HG02759 (cell line): ENCODE data around the gene TCF4.

ENCODE experiments used
- ATAC-seq: cut with Tn5 transposase; IDR thresholded peaks from one replicate; pipeline ENCODE4 v1.9.1; 2021; ENCODE audit warnings: mild to moderate bottlenecking, moderate library complexity; ENCODE audit not compliant: unreplicated experiment

TCF4 gene

GRCh38 chr18:55447672-55448018 is 140.3 kb downstream of the TCF4 start:
- no peak for ATAC-seq

GRCh38 chr18:55446996-55447671 is 140.9 kb downstream of the TCF4 start:
- ATAC-seq, result no peak

GRCh38 chr18:55444536-55444935 is 143.5 kb downstream of the TCF4 start:
- ATAC-seq, result no peak

GRCh38 chr18:55443776-55444175 is 144.2 kb downstream of the TCF4 start:
- no peak for ATAC-seq

DNA sequence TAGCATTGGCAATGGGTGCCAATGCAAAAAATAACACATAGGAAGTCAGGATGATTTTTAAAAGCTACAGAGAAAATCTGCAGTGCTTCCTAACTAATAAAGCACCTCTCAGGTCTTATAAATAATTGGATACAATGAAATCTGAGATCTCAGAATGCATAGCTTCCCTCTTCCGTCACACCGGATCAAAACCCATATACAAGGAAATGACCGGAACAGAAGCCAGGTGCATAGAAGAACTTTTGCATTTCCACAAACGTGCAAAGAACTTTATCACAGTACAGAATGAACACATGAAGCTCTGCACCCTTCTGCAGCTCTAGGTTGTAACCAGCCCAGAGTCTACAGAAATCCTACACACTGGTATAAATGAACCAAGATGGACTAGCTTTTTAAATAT is 145.4 kb downstream of the TCF4 start:
- ATAC-seq, result no peak

GRCh38 chr18:55440988-55441387 is 147.0 kb downstream of the TCF4 start:
- no peak for ATAC-seq

DNA sequence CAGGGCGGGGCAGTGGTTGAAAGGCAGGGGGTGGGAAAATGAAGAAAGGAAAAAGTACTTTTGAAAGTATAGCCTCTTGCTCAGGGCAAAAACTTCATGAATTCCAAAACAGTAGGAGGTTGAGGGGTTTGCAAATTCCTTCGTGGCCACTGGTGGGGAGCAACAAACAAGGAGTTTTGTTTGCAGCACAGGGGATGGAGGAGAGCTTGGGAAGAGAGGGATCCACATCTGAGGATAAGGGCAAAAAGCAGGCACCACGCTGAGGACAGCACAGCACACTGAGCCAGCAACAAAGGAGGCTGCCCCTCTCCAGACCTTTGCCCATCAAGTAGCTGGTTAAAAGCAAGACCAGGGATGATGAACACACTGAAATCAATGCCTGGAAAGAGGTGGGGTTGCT is 148.9 kb downstream of the TCF4 start:
- no peak for ATAC-seq

DNA sequence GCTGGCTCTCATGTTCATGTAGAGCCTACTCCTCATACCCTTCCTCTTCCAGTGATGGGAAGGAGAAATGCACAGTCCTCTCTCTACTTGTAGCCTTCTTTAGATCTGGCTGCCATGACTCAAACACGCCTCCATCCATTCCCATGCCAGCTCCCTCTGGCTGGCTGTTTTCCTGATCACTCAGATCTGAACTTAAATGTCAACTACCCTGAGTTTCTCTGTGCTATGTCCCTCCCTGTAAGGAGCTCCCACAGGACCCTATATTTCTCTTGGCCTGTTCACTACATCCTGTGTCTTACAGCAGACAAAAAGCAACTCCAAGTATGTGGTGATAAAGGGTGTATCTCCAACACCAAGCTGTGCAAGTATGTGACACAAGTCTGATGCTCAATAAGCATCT is 152.4 kb downstream of the TCF4 start:
- ATAC-seq, result no peak

DNA sequence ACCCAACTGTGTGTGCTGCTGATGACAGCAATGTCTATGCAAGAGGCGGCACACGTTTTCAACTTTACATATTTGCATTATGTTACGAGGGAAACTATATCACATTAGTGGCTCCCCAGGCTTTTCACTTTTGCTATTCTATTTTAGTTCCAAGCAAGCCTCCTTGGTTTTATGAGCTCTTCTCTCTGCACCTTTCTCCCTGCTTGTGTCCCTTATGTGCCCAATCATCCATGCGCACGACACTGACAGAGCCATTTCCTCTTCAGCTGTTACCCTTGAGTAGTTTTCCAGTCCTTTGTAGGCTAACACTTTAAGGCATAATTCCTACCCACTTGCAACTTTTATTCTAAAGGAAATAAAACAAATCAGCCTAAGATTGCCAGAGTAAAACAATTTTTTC is 154.3 kb downstream of the TCF4 start:
- no peak for ATAC-seq

- no peak for ATAC-seq
Observed at GRCh38 chr18:55433140-55433539, 154.9 kb downstream of the TCF4 start.

DNA sequence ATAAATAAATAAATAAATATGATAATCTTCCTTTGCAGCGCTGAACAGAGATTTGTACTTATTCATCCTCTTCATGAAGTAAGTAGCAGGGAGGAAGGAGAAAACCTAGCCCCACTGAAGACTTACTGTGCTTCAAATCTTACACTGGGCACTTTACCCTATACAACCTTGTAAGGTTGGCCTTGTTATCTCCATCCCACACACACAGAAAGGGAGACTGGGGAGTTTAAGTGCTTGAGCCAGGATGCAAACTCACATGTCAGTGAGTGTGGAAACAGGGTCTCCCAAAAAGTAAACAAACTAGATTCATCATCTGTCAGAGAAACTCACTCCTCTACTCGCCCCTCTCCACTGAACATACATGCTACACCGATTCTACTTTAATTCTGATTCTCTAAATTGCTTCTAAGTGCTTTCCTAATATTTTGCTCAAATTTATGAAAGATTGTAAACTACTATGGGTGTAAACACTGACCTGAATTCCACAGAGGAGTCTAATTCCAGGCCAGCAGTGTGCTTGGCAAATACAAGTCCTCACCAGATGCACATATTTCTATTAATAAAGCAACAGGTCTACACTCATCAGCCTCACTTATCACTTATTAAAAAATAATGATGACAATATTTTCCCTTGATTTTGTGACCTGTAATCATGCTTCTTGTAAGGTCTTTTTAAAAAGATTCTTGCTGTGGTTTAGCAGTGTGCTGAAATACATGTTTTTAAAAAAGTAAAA is 155.5 kb downstream of the TCF4 start:
- ATAC-seq, result no peak

- no peak for ATAC-seq
Observed at GRCh38 chr18:55430026-55430425, 158.0 kb downstream of the TCF4 start.

- no peak for ATAC-seq
Observed at GRCh38 chr18:55427951-55428350, 160.0 kb downstream of the TCF4 start.

DNA sequence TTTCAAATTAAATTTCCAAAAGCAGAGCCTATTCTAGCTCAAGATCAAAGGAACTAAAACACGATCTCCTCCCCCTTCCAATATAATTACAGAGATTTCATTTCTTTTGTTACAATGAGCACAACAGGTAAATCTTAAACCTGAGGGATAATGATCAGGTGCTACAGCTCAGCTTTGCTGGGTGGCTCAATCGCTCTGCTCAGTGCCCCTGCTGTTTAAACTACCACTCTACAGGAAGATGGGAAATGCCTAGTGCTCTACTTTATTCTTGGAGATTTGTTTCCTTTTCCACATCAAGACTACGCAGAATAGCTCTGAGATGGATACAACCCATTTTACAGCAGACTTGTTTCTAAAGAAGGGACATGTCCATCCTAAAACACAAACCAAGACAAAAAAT is 162.3 kb downstream of the TCF4 start:
- no peak for ATAC-seq

DNA sequence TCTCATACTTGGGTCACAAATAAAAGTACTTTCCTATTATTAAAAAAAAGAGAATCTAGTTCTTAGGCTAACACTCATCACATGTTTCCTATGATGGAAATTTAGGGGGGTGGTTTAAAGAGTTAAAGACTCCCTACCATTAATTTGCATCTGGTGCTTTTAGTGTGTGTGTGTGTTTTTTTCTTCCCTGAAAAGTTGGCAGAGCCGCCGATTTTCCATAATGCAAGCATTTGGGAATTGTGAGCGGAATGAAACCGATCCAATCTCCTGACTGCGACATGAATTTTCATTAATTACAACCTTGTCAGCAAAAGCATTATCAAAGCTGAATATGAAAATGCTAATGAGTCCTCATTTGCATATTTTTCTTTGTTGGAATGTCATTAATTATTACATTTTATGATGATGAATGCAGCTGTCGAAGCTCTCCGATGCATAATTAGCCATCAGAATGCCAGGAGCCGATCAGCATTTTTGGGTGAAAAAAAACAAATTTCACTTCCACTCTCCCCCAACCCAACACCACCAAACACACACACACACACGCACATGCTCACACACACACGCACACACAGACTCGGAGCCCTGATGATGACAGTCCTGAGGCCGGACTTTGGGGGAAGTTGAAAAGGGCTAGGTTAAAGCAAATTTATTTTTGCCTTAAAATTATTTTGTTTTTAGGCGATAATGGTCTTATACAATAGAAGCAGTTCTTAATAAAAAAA is 165.4 kb downstream of the TCF4 start:
- no peak for ATAC-seq

- ATAC-seq, result no peak
Observed at GRCh38 chr18:55421615-55422419, 166.2 kb downstream of the TCF4 start.

GRCh38 chr18:55421308-55421614 is 166.7 kb downstream of the TCF4 start:
- no peak for ATAC-seq

GRCh38 chr18:55420665-55421307 is 167.2 kb downstream of the TCF4 start:
- peak; percentile 57 for ATAC-seq

DNA sequence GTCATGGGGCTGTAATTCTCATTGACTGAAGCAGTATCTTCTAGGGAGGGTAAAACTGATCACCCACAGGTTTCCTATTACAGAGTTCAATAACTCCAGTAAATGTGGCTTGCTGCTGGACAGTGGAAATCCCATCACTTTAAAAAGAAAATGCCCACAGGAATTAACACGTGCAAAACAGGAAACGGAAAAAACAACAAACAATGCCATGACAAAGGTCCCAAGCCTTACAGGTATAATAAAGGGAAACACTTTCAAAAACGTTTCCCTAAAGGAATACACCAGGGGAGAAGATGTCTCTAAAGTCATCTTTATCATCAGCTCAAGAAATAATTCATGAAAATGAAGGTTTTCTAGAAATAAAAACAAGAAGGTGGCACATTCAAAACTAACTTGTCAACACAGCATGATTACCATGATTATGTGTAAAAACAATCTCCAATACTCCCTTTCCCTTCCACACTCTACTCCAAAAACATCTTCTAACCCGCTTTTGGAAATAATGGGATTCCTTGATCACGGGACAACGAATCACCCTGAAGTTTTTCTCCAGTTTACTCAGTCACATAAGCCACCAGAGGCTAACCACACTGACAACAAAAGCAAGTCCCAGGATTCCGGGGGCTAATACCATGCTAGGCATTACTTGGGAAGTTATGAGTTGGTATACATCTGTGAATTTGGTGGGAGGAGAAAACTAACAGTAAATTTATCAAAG is 167.9 kb downstream of the TCF4 start:
- peak; percentile 35 for ATAC-seq
